GM12892 (cell line): ENCODE results near the gene SSH2.

Source experiments
- DNase-seq: peaks from one replicate; pipeline ENCODE4 v3.0.0; 2011; ENCODE audit not compliant: insufficient read length
- FAIRE-seq: peaks from 2 replicates; lab custom pipeline; 2011; peaks lifted over from hg19 to GRCh38; lab: Jason Lieb, UNC
- POLR2A ChIP-seq: IDR thresholded peaks from 2 replicates; pipeline ENCODE4 v1.6.1; 2011; ENCODE audit warnings: low read depth, low read length, control low read depth
- POLR2AphosphoS5 ChIP-seq: IDR thresholded peaks from 2 replicates; pipeline ENCODE4 v1.6.1; 2011; ENCODE audit warnings: low read depth, low read length, control low read depth
- TAF1 ChIP-seq: IDR thresholded peaks from 2 replicates; pipeline ENCODE4 v1.6.1; 2011; ENCODE audit warnings: low read depth, mild to moderate bottlenecking, control low read depth, low read length, borderline replicate concordance

The SSH2 gene

DNA sequence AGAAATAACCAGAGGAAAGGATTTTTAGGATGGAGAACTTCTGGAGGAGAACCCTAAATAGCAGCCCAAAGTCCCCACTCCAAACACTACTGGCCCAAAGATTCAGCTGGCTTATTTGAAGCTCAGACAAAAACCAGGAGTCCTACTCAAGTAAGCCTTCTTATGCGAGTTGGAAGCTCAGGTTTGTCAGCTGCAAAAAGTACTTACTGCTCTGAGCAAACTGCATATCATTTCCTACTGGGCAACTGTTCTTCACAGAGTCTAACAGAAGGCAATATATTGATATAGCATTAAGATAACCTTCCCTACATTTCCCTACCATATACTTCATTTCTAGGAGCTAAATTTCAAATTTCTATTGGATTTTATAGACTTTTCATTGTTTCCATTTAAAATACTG is 231.2 kb downstream of the SSH2 start:
- no peak for DNase-seq
- no peak for FAIRE-seq
- TF ChIP-seq POLR2A, result no peak
- TF ChIP-seq POLR2AphosphoS5, result no peak
- TF ChIP-seq TAF1, result no peak

DNA sequence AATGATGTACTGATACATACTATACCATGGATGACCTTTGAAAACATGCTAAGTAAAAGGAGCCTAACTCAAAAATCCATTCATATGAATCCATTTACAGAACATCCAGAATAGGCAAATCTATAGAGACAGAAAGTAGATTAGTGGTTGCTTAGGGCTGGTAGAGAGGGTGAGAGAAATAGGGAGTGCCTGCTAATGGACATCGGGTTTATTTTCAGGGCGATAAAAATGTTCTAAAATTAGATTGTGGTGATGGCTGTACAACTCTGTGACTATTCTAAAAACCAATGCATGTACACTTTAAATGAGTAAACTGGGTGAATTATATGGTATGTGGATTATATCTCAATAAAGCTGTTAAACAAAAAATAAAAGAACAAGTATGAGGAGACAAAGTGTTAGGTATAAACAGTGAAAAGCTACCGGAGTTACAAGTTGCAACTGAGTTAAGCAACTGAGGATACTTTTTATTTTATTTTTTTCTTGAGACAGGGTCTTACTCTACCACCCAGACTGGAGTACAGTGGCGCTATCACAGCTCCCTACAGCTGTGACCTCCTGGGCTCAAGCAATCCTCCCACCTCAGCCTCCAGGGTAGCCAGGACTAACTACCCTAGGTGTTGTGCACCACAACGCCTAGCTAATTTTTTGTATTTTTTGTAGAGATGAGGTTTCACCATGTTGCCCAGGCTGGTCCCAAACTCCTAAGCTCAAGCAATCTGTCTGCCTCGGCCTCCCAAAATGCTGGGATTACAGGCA is 231.8 kb downstream of the SSH2 start:
- TF ChIP-seq POLR2A, result no peak
- no peak for TF ChIP-seq TAF1
- no peak for TF ChIP-seq POLR2AphosphoS5
- DNase-seq (no peak), FAIRE-seq (no peak)

DNA sequence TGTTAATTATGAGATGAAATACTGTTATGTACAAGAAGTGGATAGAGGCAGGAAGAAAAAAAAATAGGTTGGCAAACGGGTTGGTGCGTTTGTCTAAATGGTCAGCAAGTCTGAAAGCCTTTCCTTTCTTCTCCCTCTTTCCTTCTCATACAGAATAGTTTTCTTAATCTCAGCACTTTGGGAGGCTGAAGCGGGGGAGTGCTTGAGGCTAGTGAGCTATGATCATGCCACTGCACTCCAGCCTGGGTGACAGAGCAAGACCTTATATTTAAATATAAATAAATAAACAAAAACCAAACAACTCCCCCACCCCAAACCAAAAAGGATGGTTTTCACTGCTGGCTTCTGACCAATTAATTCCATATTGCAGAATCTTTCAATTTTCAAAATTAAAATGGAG is 232.7 kb downstream of the SSH2 start:
- no peak for TF ChIP-seq TAF1
- no peak for TF ChIP-seq POLR2AphosphoS5
- FAIRE-seq (no peak), DNase-seq (no peak)

DNA sequence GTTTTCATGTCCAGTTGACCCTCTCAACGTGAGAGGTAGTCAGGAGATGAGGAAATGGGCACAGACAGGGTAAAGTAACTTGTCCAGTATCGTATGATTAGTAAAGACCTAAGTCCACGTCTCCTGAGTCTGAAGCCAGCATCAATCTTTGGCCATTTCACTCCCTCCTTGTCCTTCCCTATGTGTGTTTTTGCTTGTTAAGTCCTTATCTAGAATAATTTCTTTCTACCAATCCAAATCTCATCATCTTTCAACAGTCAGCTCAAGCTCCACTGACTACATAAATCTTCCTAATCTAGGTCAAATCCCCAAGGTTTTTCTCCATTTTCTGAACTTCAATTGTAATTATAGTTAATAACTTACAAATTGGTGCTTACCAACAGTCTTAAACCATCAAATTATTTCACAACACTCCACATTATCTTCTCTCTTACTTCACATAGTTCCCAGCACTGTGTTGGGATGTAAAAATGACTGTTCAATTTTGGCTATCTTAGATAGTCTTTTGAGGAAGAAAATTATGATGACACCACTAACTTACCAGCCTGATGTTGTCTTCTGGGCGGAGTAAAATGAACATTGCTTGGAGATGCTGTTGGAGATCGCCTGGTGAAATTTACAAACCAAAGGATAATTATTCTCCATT is 235.0 kb downstream of the SSH2 start:
- TF ChIP-seq POLR2AphosphoS5, result no peak
- TF ChIP-seq POLR2A, result no peak
- no peak for TF ChIP-seq TAF1
- DNase-seq (no peak), FAIRE-seq (no peak)

DNA sequence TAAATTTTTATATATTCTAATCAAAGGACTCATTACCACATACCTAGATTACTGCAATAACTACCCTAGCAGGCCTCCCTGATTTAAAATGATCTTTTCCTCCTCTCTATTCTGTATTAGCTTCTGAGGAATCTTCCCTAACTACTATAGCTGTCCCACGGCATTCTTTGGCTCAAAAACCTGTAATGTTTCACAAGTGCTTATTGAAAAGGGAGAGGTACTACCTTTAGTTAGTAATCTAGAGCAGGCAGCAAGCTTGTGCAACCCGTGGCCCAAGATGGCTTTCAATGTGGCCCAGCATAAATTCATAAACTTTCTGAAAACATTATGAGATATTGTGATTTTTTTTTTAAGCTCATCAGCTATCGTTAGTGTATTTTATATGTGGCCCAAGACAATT is 236.3 kb downstream of the SSH2 start:
- no peak for DNase-seq
- no peak for FAIRE-seq
- TF ChIP-seq POLR2AphosphoS5, result no peak
- no peak for TF ChIP-seq POLR2A
- TF ChIP-seq TAF1, result no peak

DNA sequence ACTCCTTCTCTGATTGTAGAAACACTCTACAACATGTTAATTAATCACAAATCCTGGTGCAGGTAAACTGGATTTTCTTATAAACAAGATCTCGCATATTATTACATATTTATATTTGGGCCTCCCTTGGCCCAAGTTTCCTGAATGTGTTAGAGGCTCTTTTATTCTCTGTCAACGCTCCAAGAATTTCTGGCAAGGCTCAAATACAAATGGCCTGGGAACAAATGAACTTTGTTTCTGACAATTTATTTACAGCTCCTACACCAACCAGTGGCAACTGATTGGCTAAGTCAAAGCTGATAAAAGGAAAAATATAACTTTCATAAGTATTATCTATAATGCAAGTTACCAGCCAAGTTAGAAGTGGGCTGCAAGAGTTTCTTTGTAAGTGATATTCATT is 242.4 kb downstream of the SSH2 start:
- no peak for FAIRE-seq
- no peak for DNase-seq
- no peak for TF ChIP-seq POLR2AphosphoS5
- TF ChIP-seq TAF1, result no peak
- TF ChIP-seq POLR2A, result no peak

DNA sequence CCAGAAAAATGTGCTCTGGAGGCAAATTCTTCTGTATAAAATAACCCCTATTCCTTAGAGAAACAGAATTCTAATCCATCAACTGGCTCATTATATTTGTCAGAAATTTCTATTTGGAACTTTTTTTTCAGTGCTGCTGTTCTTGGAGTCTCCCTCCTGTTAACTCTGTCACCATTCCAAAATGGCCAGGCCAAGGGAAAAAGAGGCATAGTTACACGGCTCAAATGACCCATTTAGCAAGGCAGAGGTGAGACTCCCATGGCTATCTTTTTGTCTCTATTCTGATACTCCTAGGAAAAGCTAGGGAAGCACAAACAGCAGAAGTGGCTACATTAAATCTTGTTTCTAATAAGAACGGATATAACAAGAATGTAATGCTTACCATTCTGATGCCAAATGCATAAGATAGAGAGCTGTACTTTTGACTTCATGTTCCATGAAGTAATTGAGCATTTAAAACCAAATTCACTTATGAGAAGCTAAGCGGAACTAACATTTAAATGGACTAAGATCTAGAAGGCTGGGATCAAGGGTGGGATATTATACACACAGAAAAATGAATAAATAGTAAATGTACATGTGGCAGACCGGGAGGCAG is 242.9 kb downstream of the SSH2 start:
- no peak for FAIRE-seq
- TF ChIP-seq TAF1 (no peak), POLR2A (no peak), POLR2AphosphoS5 (no peak)
- no peak for DNase-seq

DNA sequence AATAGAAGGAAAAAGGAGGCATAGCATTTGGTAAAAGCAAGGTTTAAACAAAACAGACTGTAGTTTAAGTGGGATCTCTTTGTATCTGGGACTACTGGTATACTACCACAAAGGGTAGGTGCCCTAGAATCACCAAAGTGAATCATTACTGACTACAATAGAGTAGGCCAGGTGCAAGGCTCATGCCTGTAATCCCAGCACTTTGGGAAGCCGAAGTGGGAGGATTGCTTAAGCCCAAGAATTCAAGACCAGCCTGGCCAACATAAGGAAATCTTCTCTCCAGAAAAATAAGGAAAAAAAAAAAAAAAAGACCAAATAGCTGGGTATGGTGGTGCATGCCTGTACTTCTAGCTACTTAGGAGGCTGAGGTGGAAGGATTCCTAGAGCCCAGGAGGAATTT is 246.5 kb downstream of the SSH2 start:
- TF ChIP-seq POLR2A, result no peak
- TF ChIP-seq POLR2AphosphoS5, result no peak
- TF ChIP-seq TAF1, result no peak
- FAIRE-seq, result no peak
- no peak for DNase-seq

DNA sequence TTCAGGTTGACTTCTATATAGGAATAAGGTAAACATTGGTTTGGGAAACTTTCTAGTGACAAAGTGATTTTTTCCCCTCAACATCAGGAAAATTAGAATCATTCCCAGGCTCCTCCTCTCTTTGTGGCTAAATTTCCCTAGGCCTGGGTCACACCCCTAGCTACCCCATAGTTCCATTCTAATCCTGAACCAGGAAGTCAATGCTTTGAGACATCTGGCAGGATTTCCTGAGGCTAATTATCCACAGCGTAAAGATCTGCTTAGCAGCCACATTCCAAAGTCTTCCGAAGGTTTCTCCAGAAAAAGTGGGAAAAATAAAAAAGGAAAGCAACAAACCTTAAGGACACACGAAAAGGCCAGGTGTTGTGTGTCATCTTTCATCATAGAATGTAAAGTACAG is 247.0 kb downstream of the SSH2 start:
- no peak for DNase-seq
- TF ChIP-seq POLR2AphosphoS5, result no peak
- no peak for TF ChIP-seq POLR2A
- no peak for TF ChIP-seq TAF1
- FAIRE-seq, result no peak

DNA sequence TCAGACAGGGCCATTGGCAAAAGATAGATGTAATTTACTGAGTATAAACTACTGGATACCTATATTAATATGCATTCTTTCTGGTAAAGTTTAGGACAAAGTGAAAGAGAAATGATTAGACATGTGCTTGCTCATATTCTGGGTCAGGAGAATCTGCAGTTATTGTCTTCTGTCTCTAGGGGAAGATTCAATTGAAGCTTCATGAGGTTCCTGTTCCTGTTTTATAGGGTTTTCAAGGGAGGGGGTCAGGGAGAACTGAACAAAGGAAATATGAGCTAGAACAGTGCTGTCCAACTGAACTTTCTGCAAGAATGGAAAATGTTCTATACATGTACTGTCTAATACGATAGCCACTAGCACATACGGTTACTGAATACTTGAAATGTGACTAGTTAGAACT is 248.0 kb downstream of the SSH2 start:
- DNase-seq (no peak), FAIRE-seq (no peak)
- TF ChIP-seq POLR2A (no peak), TAF1 (no peak), POLR2AphosphoS5 (no peak)

DNA sequence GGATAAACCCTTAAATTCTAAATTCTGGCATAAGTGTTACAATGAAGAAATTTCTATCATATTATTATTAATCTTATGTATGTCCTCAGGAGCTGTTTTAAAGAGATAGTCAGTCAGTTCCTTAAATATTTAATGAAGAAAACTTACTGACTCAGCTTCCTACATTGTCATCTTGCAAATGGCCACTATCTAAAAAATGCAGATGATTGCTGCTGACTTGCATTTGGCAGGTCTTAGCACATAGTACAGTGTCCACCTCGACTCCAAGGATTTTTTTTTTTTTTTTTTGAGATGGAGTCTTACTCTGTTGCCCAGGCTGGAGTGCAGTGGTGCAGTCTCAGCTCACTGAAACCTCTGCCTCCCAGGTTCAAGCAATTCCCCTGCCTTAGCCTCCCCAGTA is 252.2 kb downstream of the SSH2 start:
- DNase-seq (no peak), FAIRE-seq (no peak)
- TF ChIP-seq TAF1 (no peak), POLR2A (no peak), POLR2AphosphoS5 (no peak)
